Keratinocyte (primary cell): Measurements from ENCODE around the gene RALGAPA2.

ENCODE experiments used
- EZH2 ChIP-seq: IDR thresholded peaks from one replicate; pipeline ENCODE4 v1.6.1; 2012; ENCODE audit warnings: inconsistent platforms, mild to moderate bottlenecking, low read length, moderate library complexity
- TF ChIP-seq, protein P1 (sequence below), 3 experiments: IDR thresholded peaks in 1 of 3; conservative IDR thresholded peaks in 1 of 3; optimal IDR thresholded peaks in 1 of 3; 2 replicates in 2 of 3; 3 replicates in 1 of 3; pipeline versions ENCODE3 to v1.5.1; 2011; ENCODE audit warnings: low read length in 3 of 3, mild to moderate bottlenecking in 3 of 3, moderate library complexity in 2 of 3, control low read depth in 1 of 3, inconsistent platforms in 1 of 3; ENCODE audit not compliant: insufficient read depth in 2 of 3; ENCODE audit errors: extremely low read depth in 1 of 3

GRCh38 chr20:20367575-20368417 is 344.6 kb downstream of the RALGAPA2 start, which contains the start of gene INSM1:
- TF ChIP-seq, protein P1, sequence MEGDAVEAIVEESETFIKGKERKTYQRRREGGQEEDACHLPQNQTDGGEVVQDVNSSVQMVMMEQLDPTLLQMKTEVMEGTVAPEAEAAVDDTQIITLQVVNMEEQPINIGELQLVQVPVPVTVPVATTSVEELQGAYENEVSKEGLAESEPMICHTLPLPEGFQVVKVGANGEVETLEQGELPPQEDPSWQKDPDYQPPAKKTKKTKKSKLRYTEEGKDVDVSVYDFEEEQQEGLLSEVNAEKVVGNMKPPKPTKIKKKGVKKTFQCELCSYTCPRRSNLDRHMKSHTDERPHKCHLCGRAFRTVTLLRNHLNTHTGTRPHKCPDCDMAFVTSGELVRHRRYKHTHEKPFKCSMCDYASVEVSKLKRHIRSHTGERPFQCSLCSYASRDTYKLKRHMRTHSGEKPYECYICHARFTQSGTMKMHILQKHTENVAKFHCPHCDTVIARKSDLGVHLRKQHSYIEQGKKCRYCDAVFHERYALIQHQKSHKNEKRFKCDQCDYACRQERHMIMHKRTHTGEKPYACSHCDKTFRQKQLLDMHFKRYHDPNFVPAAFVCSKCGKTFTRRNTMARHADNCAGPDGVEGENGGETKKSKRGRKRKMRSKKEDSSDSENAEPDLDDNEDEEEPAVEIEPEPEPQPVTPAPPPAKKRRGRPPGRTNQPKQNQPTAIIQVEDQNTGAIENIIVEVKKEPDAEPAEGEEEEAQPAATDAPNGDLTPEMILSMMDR (optimal IDR thresholded peaks at IDR 0.05 in 1 of 3, IDR thresholded peaks at IDR 0.05 in 1 of 3, conservative IDR thresholded peaks at IDR 0.05 in 1 of 3; ENCODE audit: extremely low read depth in 1 of 3, insufficient read depth in 2 of 3, low read length in 3 of 3) = no peak
- no peak for TF ChIP-seq EZH2
